SW480 (cell line): Measurements from ENCODE around the gene MCF2L2.

Experiments used
- DNase-seq: peaks from one replicate; pipeline ENCODE4 v3.0.0-alpha.2; 2016; ENCODE audit warnings: low spot score

Gene MCF2L2

DNA sequence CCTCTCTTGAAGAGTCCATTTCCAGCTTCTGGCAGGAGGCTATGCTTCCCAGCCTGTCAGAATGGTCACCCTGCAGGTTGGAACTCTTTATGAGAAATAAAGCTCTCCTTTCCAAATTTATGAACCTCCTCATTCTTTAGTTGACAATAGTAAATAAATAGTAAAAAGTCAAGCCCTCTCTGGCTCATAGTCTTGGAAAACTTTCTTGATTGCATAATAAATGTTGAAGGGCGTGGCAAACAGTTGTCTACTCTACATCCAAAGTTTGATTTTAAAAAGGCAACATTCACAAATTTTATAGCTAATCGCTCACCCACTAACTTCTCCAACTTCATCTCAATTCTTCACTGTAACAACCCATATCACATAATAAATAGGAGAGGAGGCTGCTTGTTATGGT, 58.8 kb downstream of the MCF2L2 start:
- no peak for DNase-seq

DNA sequence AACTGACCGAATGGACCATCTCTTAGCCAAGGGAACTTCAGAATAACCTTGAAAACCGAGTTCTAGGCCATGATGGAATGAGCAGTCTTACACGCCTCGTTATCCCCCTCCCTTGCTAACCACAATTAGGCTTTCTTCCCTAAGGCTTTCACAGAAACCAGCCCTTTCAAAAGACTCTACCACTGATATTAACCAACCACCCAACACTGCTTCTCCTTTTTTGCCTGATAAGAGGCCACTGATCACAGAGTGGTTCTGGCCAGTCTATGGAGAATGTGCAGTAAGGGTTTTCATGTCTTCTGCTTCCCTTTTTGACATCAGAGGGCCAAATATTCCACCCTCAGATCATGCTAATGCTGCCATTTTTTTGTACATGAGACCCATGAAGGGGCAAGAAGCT, 59.3 kb downstream of the MCF2L2 start:
- no peak for DNase-seq

DNA sequence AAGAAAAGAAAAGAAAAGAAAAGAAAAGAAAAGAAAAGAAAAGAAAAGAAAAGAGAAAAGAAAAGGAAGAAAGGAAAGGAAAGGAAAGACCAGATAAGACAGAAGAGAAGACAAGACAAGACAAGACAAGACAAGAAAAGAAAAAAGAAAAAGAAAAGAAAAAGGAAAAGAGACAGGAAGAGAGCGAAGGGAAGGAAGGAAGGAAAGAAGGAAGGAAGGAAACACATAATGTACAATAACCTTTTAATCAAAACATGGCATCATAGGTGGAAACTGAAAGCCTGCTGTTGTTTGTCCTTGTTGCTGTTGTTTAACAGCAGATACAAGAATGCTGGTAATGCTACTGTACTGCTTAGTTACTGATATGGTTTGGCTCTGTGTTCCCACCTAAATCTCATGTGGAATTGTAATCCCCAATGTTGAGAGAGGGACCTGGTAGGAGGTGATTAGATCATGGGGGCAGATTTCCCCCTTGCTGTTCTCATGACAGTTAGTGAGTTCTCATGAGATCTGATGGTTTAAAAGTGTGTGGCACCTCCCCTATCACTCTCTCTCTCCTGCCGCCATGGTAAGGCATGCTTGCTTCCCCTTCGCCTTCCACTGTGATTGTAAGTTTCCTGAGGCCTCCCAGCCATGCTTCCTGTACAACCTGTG, 67.3 kb downstream of the MCF2L2 start:
- DNase-seq: no peak

DNA sequence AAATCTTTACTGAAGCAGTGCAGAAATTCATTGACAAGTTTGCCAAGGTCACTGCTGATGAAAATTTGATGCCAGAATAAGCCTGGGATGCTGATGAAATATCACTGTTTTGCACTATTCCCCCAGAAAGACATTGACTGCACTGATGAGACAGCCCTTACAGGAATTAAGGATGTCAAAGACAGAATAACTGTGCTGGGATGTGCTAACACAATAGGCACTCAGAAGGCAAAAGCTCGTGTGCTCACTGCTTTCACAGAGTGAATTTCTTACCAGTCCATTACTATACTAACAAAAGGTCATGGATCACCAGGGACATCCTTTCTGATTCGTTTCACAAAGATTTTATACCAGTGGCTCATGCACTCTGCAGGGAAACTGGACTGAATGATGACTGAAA, 69.4 kb downstream of the MCF2L2 start:
- DNase-seq: no peak

DNA sequence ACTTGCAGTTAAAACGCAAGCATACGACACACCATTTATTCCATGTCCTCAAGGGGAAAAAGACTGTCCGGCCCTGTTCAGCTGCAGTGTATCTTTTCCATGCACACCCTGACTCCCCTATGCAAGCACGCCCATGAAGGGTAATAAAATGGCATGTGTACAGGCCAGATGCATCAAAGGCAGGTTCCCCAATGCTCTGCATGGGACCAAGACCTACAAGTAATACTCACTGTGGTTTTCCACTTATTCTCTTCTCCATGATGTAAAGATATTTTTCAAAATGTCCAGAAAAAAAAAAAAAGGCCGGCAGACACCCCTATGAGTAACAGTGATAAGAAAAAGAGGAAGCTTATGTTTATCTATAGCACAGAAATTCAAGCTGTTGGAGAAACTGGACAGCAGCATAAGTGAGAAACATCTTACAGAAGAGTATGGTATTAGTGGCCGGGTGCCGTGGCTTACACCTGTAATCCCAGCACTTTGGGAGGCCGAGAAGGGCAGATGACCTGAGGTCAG, 70.8 kb downstream of the MCF2L2 start:
- no peak for DNase-seq

DNA sequence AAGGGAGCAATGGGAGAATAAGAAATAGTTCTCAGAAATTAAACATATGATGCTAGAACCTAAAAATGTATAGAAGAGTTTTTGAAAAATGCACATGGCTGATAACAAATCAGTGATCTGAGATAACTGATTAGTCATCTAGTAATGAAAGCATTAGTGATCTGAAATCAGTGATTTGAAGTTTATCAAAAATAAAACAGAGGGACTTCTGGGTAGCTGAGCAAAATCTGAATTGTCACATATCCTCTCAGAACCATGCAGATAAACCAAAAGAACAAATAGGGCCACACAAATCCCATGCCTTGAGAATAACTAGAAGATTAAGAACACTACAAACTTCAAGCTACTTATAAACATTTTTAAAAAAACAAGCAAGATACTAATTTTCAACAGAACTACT, 71.5 kb downstream of the MCF2L2 start:
- no peak for DNase-seq

DNA sequence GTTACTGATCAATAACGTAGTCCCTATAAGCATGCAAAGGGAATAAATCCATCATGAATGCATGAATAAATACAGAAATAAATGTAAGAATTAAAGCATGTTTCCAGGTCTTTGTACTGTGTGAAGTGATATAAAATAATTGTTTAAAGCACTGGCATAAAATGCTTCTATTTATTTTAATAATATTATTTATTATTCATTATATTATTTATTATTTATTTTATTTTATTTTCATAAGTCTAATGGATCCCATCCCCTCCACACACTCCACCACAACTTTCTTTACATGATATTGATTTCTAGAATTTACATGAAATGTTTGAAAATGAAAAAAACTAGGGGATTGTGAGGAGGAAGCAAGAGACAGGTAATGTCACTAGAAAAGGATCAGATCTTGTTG, 73.5 kb downstream of the MCF2L2 start:
- DNase-seq: no peak

DNA sequence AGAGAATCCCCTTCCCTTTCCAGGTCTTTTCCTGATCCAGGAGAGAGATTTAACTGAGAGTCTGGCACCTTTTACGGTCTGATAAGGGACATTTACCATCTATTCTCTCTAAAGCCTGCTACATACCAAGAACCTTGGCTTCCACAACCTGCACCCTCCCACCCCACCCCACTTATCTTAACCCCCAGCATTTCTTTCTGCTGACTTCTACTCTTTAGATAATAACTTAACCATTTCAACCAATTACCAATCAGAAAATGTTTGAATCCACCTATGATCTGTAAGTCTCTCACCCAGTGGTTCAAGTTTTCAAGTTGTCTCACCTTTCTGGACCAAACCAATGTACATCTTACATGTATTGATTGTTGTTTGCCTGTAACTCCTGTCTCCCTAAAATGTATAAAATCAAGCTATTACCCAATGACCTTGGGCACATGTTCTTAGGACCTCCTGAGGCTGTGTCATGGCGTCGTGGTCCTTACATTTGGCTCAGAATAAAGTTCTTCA, 74.0 kb downstream of the MCF2L2 start:
- no peak for DNase-seq

DNA sequence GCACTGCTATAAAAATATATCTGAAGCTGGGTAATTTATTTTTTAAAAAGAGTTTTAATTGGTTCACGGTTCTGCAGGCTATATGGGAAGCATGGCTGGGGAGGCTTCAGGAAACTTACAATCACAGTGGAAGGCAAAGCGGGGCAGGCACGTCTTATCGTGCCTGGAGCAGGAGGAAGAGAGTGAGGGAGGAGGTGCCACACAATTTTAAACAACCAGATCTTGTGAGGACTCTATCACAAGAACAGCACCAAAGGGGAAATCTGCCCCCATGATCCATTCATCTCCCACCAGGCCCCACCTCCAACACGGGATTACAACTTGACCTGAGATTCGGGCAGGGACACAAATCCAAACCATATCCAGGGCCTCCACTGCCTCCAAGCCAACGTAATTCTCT, 75.0 kb downstream of the MCF2L2 start:
- DNase-seq: no peak

DNA sequence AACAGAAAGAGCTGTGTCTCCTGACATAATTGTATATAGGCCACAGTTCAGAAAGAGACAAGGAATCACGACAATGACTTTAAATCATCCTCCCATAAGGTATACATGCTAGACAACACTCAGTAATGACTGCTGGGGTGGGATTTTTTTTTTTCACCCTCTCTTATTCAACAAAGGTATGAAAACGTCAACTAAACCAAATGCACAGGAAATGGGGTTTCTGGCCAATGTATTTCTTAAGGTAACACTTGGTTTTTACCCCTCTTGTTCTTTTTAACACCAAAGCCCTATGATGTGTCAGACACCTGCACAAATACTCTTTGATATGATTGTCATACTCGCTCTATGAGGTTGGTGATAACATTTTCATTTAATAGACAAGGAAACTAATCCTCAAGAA, 78.3 kb downstream of the MCF2L2 start:
- no peak for DNase-seq

DNA sequence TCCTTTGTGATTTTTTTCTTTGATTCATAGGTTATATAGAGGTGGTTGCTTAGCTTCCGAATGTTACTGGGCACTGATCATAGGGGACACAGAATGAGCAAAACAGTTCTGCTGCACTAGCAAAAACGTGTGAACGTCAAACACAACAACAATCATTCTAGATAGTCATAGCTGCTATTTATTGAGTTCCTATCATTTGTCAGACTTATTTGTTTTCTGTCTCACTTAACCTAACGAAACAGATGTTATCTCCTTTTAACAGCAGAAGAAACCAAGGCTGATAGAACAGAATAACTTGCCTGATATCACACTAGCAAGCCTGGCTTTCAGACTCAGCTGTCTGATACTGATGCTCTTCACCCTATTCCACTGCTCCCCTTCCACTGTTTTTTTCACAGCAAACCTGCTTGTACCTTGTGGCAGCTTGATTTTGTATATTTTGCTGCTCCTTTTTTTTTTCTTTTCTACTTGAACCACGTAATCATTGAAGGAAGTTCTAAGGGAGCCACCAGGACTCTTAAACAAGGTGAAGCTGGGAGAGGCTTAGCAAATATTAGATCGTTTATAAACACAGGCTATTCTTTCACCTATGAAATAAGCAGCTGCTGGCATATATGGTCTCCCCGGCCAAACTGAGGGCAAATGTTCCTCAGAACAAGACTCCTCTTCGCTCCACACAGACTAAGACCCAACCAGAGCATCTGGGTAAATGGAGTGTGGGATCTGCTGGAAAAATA, 78.8 kb downstream of the MCF2L2 start:
- DNase-seq: no peak

DNA sequence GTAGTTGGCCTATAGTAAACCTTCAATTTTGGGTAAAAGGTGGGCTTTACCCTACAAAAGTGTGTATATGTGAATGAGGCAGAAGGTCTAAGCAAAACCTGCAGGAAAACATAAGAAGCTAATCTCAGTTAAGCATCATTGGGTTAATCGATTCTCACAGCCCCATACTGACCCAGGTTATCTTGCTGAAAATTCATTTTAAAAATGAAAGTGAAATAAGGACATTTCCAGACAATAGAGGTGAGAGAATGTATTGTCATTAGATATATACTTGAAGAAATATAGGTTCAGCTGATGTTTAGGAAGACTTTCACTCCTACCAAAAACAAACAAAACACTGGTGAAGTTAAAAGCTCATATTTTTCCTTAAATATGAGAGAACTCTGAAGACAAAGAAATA, 85.6 kb downstream of the MCF2L2 start:
- no peak for DNase-seq

DNA sequence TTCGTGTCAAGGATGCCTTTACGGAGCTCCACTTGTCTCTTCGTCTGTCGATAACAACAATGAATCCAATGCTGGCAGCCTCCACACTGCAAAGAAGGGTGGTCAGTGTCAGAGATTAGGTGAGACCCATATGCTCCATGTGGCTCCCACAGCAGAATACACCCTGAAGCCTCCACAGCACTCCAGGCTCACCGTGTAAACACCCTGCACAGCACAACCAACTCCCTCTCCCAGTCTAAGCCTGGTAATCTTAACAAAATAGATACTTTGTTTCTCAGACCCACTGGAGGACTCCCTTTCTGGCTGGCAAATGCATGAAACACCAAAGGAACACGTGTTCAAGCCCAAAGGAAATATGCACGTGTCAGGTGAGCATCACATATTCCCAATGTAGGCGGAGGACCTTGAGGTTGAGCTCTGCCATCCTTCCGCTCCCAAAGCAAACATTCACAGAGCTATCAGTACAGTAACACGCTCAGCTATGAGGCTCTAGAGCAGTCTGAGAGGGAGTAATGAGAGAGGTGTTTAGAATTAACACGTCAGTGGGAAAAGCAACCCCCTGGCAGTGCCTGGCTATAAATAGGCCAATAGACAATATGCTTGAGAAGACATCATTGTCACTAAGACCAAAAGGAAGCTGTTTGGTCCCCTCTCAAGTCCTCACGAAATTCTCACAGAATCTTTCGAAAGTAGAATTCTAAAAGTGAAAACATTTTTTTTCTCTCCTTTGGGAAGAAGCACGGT, 86.7 kb downstream of the MCF2L2 start:
- no peak for DNase-seq

DNA sequence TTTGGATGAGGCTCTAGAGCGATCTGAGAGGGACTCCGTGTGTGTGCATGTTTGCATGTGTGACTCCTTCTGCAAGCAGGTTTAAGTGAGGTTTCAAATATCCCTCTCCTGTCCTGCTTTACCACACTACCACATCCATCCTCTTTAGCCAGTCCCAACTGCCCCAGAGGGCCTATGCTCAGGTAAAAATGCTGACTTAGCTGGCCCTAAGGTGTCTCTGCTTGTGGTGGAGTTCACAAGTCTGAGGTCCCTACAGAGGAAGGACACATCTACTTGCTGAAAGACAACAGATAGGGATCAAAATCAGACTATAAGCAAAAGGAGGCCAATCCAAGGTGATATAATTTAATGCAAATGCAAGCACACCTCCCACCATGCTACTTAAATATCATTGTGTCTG, 88.2 kb downstream of the MCF2L2 start:
- DNase-seq: no peak

DNA sequence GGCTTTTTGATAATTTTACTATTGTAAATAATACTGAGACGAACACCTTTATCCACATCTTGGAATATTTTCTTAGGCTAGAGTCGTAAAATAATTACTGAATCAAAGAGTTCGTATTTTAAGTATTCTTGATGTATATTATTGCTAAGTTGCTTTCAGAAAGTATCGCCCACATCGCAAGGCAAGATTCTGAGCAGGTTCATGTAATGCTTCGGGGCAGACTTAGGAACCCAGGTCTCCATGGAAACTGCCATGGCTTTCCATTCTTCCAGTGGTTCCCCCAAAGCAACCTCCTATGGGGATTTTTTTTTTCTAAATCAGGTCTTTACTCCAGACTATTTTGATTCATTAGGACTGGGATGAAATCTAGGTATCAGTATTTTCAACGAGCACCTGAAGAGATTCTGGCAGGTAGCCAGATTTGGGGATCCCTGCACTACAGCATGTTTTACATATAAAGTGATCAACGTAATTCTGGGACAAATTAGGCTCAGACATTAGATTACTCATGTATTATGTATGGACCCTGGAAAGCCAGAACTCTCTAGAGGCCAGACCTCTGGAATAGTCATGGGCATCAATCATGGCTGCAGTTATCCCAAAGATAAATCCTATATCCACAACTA, 88.8 kb downstream of the MCF2L2 start:
- no peak for DNase-seq

DNA sequence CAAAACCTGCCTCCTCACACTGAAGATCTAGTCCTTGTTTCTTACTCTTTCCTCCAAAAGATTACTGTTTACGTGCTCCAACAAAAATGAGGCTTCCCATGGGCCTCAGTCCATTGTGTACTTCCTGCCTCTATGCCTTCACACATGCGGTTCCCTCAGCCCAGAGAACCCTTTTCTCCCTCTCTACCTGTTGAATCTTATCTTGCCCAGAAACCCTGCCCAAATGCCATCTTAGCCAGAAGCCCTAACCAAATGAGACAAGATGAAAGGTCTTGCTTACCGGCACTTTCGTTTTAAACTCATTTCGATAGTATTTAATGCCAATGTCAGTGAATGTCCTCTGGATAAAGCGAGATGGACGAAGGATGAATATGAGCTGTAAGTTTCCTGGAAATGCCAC, 89.9 kb downstream of the MCF2L2 start:
- DNase-seq: no peak

DNA sequence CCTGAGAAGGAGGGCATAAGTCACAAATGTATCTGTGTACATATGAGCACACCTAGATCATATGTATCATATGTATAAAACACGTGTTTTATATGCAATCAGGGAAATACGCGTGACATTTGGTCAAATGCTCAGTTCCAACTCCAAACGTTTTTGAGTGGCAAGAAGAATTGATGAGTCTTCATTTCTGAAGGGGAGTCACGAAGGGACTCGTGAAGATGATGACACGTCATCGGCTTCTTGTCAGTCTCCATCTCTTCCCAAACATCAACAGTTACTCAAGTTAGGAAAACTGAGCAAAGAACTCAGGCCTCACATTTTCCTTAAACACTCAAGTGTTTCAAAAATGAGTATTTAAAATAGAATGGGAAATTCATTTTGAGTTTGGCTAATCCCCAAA, 95.9 kb downstream of the MCF2L2 start:
- no peak for DNase-seq

DNA sequence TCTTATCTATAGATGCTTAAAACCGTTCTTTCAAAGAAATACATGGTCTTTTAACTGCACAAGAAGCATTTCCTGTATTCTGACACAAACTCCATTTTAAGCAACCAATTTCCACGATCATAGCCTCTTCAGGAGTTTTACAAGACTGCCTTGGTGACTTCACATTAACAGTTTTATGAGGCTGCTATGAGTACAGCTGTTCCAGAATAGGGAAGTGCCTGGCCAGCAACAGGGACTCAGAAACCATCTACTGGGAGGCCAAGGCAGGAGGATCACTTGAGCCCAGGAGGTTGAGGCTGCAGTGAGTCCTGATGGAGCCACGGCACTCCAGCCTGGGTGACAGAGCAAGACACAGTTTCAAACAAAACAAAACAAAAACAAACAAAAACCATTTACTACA, 96.9 kb downstream of the MCF2L2 start:
- no peak for DNase-seq

DNA sequence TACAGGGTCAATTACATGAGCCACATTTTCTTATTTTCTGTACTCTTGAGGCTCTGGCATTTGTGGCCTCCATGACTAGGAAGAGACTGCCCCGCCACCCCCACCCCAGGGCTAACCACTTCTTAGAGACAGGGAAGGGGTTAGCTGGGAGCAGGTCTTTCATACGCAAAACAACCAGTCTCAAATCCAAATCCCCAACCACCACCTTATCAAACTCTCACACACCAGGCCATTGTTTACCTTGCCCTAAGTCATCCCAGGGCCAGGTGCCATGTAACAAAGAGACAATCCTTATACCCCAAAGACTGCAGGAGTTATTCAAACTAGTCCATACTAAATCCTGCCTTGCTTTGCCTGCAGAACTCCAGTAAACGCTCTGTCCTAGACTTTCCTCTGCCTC, 97.5 kb downstream of the MCF2L2 start:
- DNase-seq: no peak

DNA sequence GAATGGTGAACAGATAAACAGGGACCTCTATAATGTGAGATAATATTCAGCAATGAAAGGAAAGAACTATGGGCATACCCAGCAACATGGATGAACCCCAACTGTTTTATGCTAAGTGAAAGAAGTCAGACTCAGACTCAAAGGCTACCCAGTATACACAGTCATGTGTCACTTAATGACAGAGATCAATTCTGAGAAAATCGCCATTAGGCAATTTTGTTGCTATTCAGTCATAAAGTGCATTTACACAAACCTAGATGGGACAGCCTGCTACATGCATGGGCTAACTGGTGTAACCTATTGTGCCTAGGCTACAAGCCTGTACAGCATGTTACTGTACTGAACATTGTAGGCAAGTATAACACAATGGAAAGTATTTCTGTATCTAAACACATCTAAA, 98.9 kb downstream of the MCF2L2 start:
- no peak for DNase-seq

DNA sequence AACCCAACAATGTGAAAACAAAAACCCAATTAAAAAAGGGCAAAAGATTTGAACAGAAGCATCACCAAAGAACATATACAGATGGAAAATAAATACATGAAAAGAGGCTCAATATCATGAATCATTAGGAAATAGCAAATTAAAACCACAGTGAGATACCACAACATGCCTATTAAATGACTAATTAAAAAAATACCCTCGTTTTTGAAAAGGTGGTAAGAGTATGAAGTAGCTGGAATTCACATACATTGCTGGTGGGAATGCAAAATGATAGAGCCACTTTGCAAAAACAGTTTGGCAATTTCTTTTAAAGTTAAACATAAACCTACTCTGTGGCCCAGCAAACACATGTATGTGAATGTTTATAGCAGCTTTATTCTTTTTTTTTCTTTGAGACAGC, 99.6 kb downstream of the MCF2L2 start:
- peak; percentile 51 for DNase-seq

DNA sequence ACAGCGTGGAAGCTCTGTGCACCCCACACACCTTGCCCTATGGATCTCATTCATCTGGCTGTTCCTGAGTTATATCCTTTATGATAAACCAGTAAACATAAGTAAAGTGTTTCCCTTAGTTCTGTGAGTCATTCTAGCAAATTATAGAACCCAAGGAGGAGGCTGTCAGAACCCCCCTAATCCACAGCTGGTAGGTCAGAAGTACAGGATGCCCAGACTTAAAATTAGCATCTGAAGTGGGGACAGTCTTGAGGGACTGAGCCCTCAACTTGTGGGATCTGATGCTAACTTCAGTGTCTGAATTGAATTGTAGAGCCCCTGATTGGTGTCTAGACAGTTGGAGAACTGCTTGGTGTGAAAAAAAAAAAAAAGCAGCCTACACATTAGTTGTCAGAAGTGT, 100.3 kb downstream of the MCF2L2 start:
- no peak for DNase-seq

DNA sequence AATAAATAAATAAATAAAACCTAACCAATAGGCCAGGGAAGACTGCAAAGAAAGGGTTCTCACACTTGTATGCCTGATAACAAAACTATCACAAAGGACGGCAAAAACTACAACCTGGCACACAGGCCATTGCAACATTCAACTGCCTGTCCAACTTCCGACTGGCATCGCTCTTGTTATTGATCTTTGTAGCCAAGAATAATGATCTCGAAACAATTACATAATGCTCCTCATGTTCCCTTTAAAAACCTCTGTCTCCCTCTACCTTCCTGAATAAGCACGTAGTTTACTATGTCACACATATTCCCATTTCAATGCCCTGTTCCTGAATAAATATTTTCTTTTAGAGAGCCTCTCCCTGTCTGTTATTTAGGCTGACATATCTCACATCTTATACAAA, 101.1 kb downstream of the MCF2L2 start:
- DNase-seq: no peak
